A673 (cell line): Measurements from ENCODE around the gene GNG12.

Source experiments
- CTCF ChIP-seq: fragments of 300-800, 200-600 bp; sonication (generic); conservative IDR thresholded peaks from 2 replicates; pipeline ENCODE4 v1.5.1; 2017; ENCODE audit warnings: low read depth, mild to moderate bottlenecking, antibody characterized with exemption, low read length, moderate library complexity, mixed read lengths
- EZH2 ChIP-seq: fragments of 200-600 bp; sonication (generic); IDR thresholded peaks from 2 replicates; pipeline ENCODE4 v1.6.1; 2017; ENCODE audit warnings: borderline replicate concordance, low read depth, mild to moderate bottlenecking, mixed read lengths, antibody characterized with exemption, low read length; ENCODE audit not compliant: poor library complexity, severe bottlenecking

- TF ChIP-seq CTCF (no peak), EZH2 (no peak)
Observed at GRCh38 chr1:67721112-67721511, 112.2 kb downstream of the GNG12 start.
